Measurements from ENCODE around the gene SPRR5.

DNA sequence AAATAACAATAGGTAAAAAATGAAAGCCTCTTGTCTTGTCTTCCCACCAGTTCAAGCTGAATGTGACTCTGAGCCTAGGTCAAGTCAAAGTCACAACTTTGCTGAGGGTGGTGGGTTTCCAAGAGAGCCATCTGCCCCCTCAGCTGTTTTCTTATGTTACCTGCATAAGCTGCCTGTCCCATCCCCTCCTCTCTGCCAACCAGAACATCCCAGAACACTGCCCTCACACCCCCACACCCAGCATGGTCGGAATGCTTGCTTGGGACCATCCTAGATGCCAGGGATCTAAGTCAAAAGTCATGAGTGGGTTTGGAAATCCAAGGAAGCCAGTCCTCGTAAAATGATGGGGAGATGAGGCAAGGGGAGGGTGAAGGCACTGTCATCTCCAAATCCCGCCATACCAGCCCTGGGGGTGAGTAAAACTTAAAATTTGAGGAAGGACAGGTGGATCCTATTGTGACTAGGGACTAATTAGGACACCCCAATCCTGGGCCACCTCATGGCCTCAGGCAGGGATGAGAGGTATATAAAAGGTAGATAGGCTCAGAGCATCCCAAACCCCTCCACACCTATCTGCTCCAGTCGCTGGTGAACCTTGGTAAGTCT is at the start of gene SPRR5:
- TF ChIP-seq, protein P1, sequence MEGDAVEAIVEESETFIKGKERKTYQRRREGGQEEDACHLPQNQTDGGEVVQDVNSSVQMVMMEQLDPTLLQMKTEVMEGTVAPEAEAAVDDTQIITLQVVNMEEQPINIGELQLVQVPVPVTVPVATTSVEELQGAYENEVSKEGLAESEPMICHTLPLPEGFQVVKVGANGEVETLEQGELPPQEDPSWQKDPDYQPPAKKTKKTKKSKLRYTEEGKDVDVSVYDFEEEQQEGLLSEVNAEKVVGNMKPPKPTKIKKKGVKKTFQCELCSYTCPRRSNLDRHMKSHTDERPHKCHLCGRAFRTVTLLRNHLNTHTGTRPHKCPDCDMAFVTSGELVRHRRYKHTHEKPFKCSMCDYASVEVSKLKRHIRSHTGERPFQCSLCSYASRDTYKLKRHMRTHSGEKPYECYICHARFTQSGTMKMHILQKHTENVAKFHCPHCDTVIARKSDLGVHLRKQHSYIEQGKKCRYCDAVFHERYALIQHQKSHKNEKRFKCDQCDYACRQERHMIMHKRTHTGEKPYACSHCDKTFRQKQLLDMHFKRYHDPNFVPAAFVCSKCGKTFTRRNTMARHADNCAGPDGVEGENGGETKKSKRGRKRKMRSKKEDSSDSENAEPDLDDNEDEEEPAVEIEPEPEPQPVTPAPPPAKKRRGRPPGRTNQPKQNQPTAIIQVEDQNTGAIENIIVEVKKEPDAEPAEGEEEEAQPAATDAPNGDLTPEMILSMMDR (IDR thresholded peaks at IDR 0.05; ENCODE audit: low read length), result no peak
- TF ChIP-seq EZH2 (IDR thresholded peaks at IDR 0.05; ENCODE audit: borderline replicate concordance, low read length), result no peak
